IPS-11a (cell line): ENCODE data around the gene RLBP1.

ENCODE experiments used
- H3K4me3 ChIP-seq: one replicate; pipeline ENCODE4 v1.5.1; 2013; ENCODE audit warnings: low read depth, low read length, control low read depth

RLBP1 gene

GRCh38 chr15:89208256-89208655, 13.1 kb downstream of the RLBP1 start:
- no peak overlapping the region for H3K4me3 ChIP-seq

GRCh38 chr15:89206908-89207331, 14.5 kb downstream of the RLBP1 start:
- no peak overlapping the region for H3K4me3 ChIP-seq

- no peak overlapping the region for H3K4me3 ChIP-seq
These were observed 15.3 kb downstream of the RLBP1 start for GRCh38 chr15:89205991-89206585.

GRCh38 chr15:89203705-89204273, 17.6 kb downstream of the RLBP1 start:
- no peak overlapping the region for H3K4me3 ChIP-seq

- H3K4me3 ChIP-seq, result no peak overlapping the region
These were observed 19.8 kb downstream of the RLBP1 start for GRCh38 chr15:89201465-89202005.

GRCh38 chr15:89200182-89200581, 21.2 kb downstream of the RLBP1 start:
- H3K4me3 ChIP-seq, result no peak overlapping the region

- H3K4me3 ChIP-seq, result no peak overlapping the region
These were observed 21.6 kb downstream of the RLBP1 start for GRCh38 chr15:89199746-89200145.

- H3K4me3 ChIP-seq, result no peak overlapping the region
These were observed 22.4 kb downstream of the RLBP1 start for GRCh38 chr15:89198934-89199333.

GRCh38 chr15:89198196-89198595, 23.2 kb downstream of the RLBP1 start:
- no peak overlapping the region for H3K4me3 ChIP-seq

GRCh38 chr15:89197503-89197971, 23.8 kb downstream of the RLBP1 start:
- H3K4me3 ChIP-seq, result no peak overlapping the region

GRCh38 chr15:89196994-89197393, 24.4 kb downstream of the RLBP1 start:
- H3K4me3 ChIP-seq, result no peak overlapping the region

- H3K4me3 ChIP-seq, result no peak overlapping the region
These were observed 25.1 kb downstream of the RLBP1 start for GRCh38 chr15:89196241-89196640.

- no peak overlapping the region for H3K4me3 ChIP-seq
These were observed 25.5 kb downstream of the RLBP1 start for GRCh38 chr15:89195836-89196235.

- H3K4me3 ChIP-seq, result no peak overlapping the region
These were observed 26.8 kb downstream of the RLBP1 start for GRCh38 chr15:89194608-89195007.

- H3K4me3 ChIP-seq, result no peak overlapping the region
These were observed 28.6 kb downstream of the RLBP1 start for GRCh38 chr15:89192766-89193165.

- H3K4me3 ChIP-seq, result no peak overlapping the region
These were observed 29.2 kb downstream of the RLBP1 start for GRCh38 chr15:89192136-89192535.

GRCh38 chr15:89187986-89188514, 33.3 kb downstream of the RLBP1 start:
- H3K4me3 ChIP-seq, result no peak overlapping the region

- H3K4me3 ChIP-seq, result no peak overlapping the region
These were observed 33.9 kb downstream of the RLBP1 start for GRCh38 chr15:89187301-89187985.

GRCh38 chr15:89186803-89187202, 34.6 kb downstream of the RLBP1 start:
- no peak overlapping the region for H3K4me3 ChIP-seq

GRCh38 chr15:89184886-89185526, 36.4 kb downstream of the RLBP1 start:
- H3K4me3 ChIP-seq, result no peak overlapping the region

- no peak overlapping the region for H3K4me3 ChIP-seq
These were observed 37.0 kb downstream of the RLBP1 start for GRCh38 chr15:89184357-89184756.
